Adrenal gland (tissue), 19 donors: ENCODE data around the gene ADGRG7. TPM values are rescaled to one million over a fixed set of nuclear protein-coding genes. Genes with fewer than 3 reads are reported as not detected.

Experiments used
- DNase-seq, 7 donors: peaks; one replicate each; pipeline ENCODE4 v3.0.0-alpha.2; 2019 to 2020
- H3K27ac ChIP-seq, 5 donors: fragments of 200-600 bp; sonication (generic) in 4 of 5; 1 replicate in 3 of 5; 2 replicates in 2 of 5; pipeline versions ENCODE4 v1.5.1 to v1.8.0; 2016 to 2020; ENCODE audit warnings: mild to moderate bottlenecking in 1 of 5
- H3K27me3 ChIP-seq: fragments of 200-600 bp; 2 replicates; pipeline ENCODE4 v1.8.0; 2021
- H3K36me3 ChIP-seq, 2 donors: fragments of 200-600 bp; replicated peaks in 1 of 2; 1 replicate in 1 of 2; 2 replicates in 1 of 2; pipeline versions ENCODE4 v1.5.1 to v1.8.0; 2018 to 2022
- H3K4me1 ChIP-seq, 2 donors: fragments of 200-600 bp; replicated peaks in 1 of 2; 1 replicate in 1 of 2; 2 replicates in 1 of 2; pipeline versions ENCODE4 v1.5.1 to v1.8.0; 2018 to 2021
- H3K4me3 ChIP-seq, 4 donors: fragments of 200-600 bp; sonication (generic) in 3 of 4; one replicate each; pipeline ENCODE4 v1.5.1; 2016 to 2018
- H3K9me3 ChIP-seq, 3 donors: fragments of 200-600 bp; sonication (generic) in 1 of 3; replicated peaks in 1 of 3; 1 replicate in 2 of 3; 2 replicates in 1 of 3; pipeline versions ENCODE4 v1.5.1 to v1.8.0; 2016 to 2021
- CTCF ChIP-seq, 6 experiments: fragments of 450-650 bp in 4 of 6; fragments of 200-600 bp in 2 of 6; sonication (generic) in 1 of 6; IDR thresholded peaks; 1 replicate in 5 of 6; 2 replicates in 1 of 6; pipeline versions ENCODE4 v1.5.1 to v1.8.0; 2016 to 2021; ENCODE audit warnings: antibody characterized with exemption in 6 of 6, mild to moderate bottlenecking in 2 of 6, moderate library complexity in 1 of 6
- POLR2A ChIP-seq, 2 donors: fragments of 450-650 bp; IDR thresholded peaks; one replicate each; pipeline ENCODE4 v1.6.1; 2017; ENCODE audit warnings: antibody characterized with exemption in 2 of 2, mild to moderate bottlenecking in 2 of 2, moderate library complexity in 1 of 2
- WGBS, 4 donors: extraction: QIAGEN DNeasy Blood & Tissue Kit in 2 of 4; methylation state at CpG; one replicate each; pipeline versions ENCODE4 v1.1.5 to v1.1.7; 2013 to 2017; 5-methylcytosine and 5-hydroxymethylcytosine counted together
- intact Hi-C, 2 donors: fragments of 100-400 bp; cut with DNase I; formaldehyde crosslinking; loops; one replicate each; pipeline versions ENCODE4 v1.14.1 to v1.15.0; 2022 to 2023
- long read RNA-seq, 10 donors: library from polyadenylated mRNA in 3 of 10; unstranded in 2 of 10; stranded (forward) in 1 of 10; transcript quantifications; one replicate each; pipeline ENCODE4 v2.0.0 and lab custom pipeline, GENCODE V29; 2021 to 2026
- polyA plus RNA-seq, 3 donors: library from polyadenylated mRNA; stranded (reverse); fragments of 200-250 nt in 2 of 3; fragments of 350-450 nt in 1 of 3; fragmentation: Illumina TruSeq in 1 of 3; extraction: RNeasy Lipid Tissue Mini Kit (QIAGEN cat#74804) in 1 of 3; gene quantifications; one replicate each; pipeline ENCODE4 v1.2.3, GENCODE V29; 2013 to 2014
- total RNA-seq, 9 donors: library from RNA; depleted of rRNA in 4 of 9; stranded (reverse); fragments of >200 nt in 4 of 9; fragments of 120-200 nt in 1 of 9; fragmentation: NEBNext Ultra II Directional in 1 of 9; extraction: Animal tissue kit (Norgen Biotek cat#: 25700) in 1 of 9; gene quantifications; one replicate each; pipeline versions ENCODE4 v1.1.0 to v1.2.4, GENCODE V29; 2013 to 2023
- donor health status: healthy with polysubstance abuse.
- donor health status: Bipolar disorder and iron deficiency.
- donor health status: DM: yes; HTN: yes; CAD: no.
- donor health status: DM: no; HTN: no; CAD: no.
- donor health status: DM: no; HTN: no; CAD: no.
- donor health status: DM: yes; HTN: yes; CAD: no.

The ADGRG7 gene
- total RNA-seq (not detected), polyA plus RNA-seq (not detected)
- long read RNA-seq, donor 1: 0 reads
- long read RNA-seq, donor 2: 0 reads
- long read RNA-seq, donor 3: 0 reads
- long read RNA-seq, donor 4: 0 reads
- long read RNA-seq, donor 5: 0 reads
- long read RNA-seq, donor 6: 0 reads
- long read RNA-seq, donor 7: 0 reads
- long read RNA-seq, donor 8: 0 reads
- long read RNA-seq, donor 9: 0 reads
- long read RNA-seq, donor 10: 0 reads

- H3K27me3 ChIP-seq: peaks cover 6% of the 10 kb centered on the region
- no peak for TF ChIP-seq CTCF (IDR thresholded peaks at IDR 0.05)
- TF ChIP-seq POLR2A (IDR thresholded peaks at IDR 0.05): no peak
- intact Hi-C loops: no loop called here
- H3K27ac ChIP-seq: no peak within 1 kb of the TSS
- H3K4me3 ChIP-seq: no peak within 1 kb of the TSS
- H3K36me3 ChIP-seq: no peaks in the 10 kb centered on the region
- H3K9me3 ChIP-seq: no peaks in the 10 kb centered on the region
- H3K4me1 ChIP-seq: no peaks in the 10 kb centered on the region
- DNase-seq: no peak
- 45 to 74% (median 65%) methylated on average over 2 of the region's 2 CpGs for WGBS, 4 donors
Observed at GRCh38 chr3:100609305-100609704, at the start of gene ADGRG7. Gene ADGRG7 (plus strand): TSS chr3:100609601. CDS start chr3:100609857, 256 bp downstream.

GRCh38 chr3:100560426-100560825 is 49.0 kb upstream of the ADGRG7 start:
- Histone ChIP-seq H3K4me3 (no peak overlapping the region), H3K4me1 (no peaks in the 10 kb centered on the region), H3K36me3 (no peaks in the 10 kb centered on the region), H3K27ac (no peak overlapping the region), H3K9me3 (no peaks in the 10 kb centered on the region), H3K27me3 (no peaks in the 10 kb centered on the region)
- WGBS, 4 donors: 89 to 94% (median 90%) methylated on average over 4 of the region's 4 CpGs
- intact Hi-C loops: no loop called here
- no peak for DNase-seq
- TF ChIP-seq POLR2A (IDR thresholded peaks at IDR 0.05): no peak
- no peak for TF ChIP-seq CTCF (IDR thresholded peaks at IDR 0.05)

- TF ChIP-seq POLR2A (IDR thresholded peaks at IDR 0.05) (no peak), CTCF (IDR thresholded peaks at IDR 0.05) (no peak)
- Histone ChIP-seq H3K4me1 (no peaks in the 10 kb centered on the region), H3K9me3 (no peaks in the 10 kb centered on the region), H3K27ac (no peak overlapping the region), H3K36me3 (no peaks in the 10 kb centered on the region), H3K27me3 (no peaks in the 10 kb centered on the region), H3K4me3 (no peak overlapping the region)
- 84 to 86% (median 84%) methylated on average over 7 of the region's 7 CpGs for WGBS, 4 donors
- intact Hi-C loops: no loop called here
- DNase-seq: no peak
Observed at GRCh38 chr3:100561459-100562158, 47.8 kb upstream of the ADGRG7 start.

- 90 to 93% (median 93%) methylated on average over 4 of the region's 4 CpGs for WGBS, 4 donors
- H3K4me1 ChIP-seq: no peaks in the 10 kb centered on the region
- no peak overlapping the region for H3K4me3 ChIP-seq
- no peaks in the 10 kb centered on the region for H3K36me3 ChIP-seq
- TF ChIP-seq CTCF (IDR thresholded peaks at IDR 0.05) (no peak), POLR2A (IDR thresholded peaks at IDR 0.05) (no peak)
- H3K27ac ChIP-seq: no peak overlapping the region
- DNase-seq: no peak
- no peaks in the 10 kb centered on the region for H3K27me3 ChIP-seq
- intact Hi-C loops: no loop called here
- no peaks in the 10 kb centered on the region for H3K9me3 ChIP-seq
Observed at GRCh38 chr3:100562224-100562857, 47.1 kb upstream of the ADGRG7 start.
